ENCODE results near the gene GSDME. TPM values are rescaled to one million over a fixed set of nuclear protein-coding genes. Genes with fewer than 3 reads are reported as not detected.
"Not testable (repeated sequence)": the region's sequence is repeated elsewhere in the genome, so short reads cannot be mapped to it uniquely, and the experiment has no call there.

The GSDME gene
- total and polyA plus RNA-seq, 7 donors, result 1.6 to 11.9 (median 7.1) TPM

GRCh38 chr7:24800073-24800472 is 42.8 kb upstream of the GSDME start:
- H3K27me3 ChIP-seq, result no peaks in the 10 kb centered on the region
- no peaks in the 10 kb centered on the region for H3K36me3 ChIP-seq
- H3K4me3 ChIP-seq, result no peak overlapping the region
- no peak for DNase-seq
- no peak for TF ChIP-seq CTCF (IDR thresholded peaks at IDR 0.05)
- TF ChIP-seq POLR2A (IDR thresholded peaks at IDR 0.05), result no peak
- no peak for TF ChIP-seq POLR2AphosphoS5 (IDR thresholded peaks at IDR 0.05)
- no peak for TF ChIP-seq EP300 (IDR thresholded peaks at IDR 0.05)
- H3K4me1 ChIP-seq, result no peaks in the 10 kb centered on the region
- intact Hi-C loops (cut with DNase I), result no loop called here
- 90 to 97% methylated on average over 6 of the region's 6 CpGs for WGBS, 2 donors
- no peaks in the 10 kb centered on the region for H3K9me3 ChIP-seq
- H3K27ac ChIP-seq, result no peak overlapping the region

DNA sequence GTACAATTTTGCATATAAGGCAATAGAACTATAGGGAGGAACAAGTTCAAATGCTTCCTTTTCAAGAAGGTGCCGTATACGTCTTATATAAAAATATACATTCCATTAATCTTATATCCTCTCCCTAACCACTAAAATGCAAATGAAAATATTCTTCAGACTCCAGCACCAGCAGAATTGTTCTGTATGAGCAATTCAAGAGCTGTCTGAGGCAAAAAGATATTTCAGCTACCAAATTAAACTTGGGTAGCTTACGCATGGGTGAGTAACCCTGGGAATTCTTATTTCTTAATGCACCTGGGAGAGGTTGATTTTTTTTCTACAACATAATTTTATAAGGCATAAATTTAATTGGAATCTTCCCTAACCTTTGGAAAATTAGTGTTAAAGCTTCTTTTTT is 42.2 kb upstream of the GSDME start:
- 94 to 95% methylated on average over 3 of the region's 3 CpGs for WGBS, 2 donors
- Histone ChIP-seq H3K27ac (no peak overlapping the region), H3K36me3 (no peaks in the 10 kb centered on the region), H3K9me3 (no peaks in the 10 kb centered on the region), H3K4me1 (no peaks in the 10 kb centered on the region), H3K27me3 (no peaks in the 10 kb centered on the region), H3K4me3 (no peak overlapping the region)
- intact Hi-C loops (cut with DNase I), result no loop called here
- no peak for DNase-seq
- TF ChIP-seq CTCF (IDR thresholded peaks at IDR 0.05), result no peak
- no peak for TF ChIP-seq EP300 (IDR thresholded peaks at IDR 0.05)
- TF ChIP-seq POLR2A (IDR thresholded peaks at IDR 0.05), result no peak
- no peak for TF ChIP-seq POLR2AphosphoS5 (IDR thresholded peaks at IDR 0.05)

GRCh38 chr7:24798261-24798660 is 41.0 kb upstream of the GSDME start:
- no peaks in the 10 kb centered on the region for H3K27me3 ChIP-seq
- intact Hi-C loops (cut with DNase I), result no loop called here
- H3K36me3 ChIP-seq, result no peaks in the 10 kb centered on the region
- H3K4me3 ChIP-seq, result no peak overlapping the region
- no peak for TF ChIP-seq CTCF (IDR thresholded peaks at IDR 0.05)
- no peak for TF ChIP-seq POLR2A (IDR thresholded peaks at IDR 0.05)
- TF ChIP-seq EP300 (IDR thresholded peaks at IDR 0.05), result no peak
- no peak for TF ChIP-seq POLR2AphosphoS5 (IDR thresholded peaks at IDR 0.05)
- no peaks in the 10 kb centered on the region for H3K9me3 ChIP-seq
- H3K4me1 ChIP-seq, result no peaks in the 10 kb centered on the region
- no peak overlapping the region for H3K27ac ChIP-seq
- 90 to 95% methylated on average over 4 of the region's 4 CpGs for WGBS, 2 donors
- no peak for DNase-seq

- Histone ChIP-seq H3K9me3 (no peaks in the 10 kb centered on the region), H3K4me3 (no peak overlapping the region), H3K36me3 (no peaks in the 10 kb centered on the region), H3K27ac (no peak overlapping the region), H3K4me1 (no peaks in the 10 kb centered on the region), H3K27me3 (no peaks in the 10 kb centered on the region)
- 92 to 98% methylated on average over 4 of the region's 4 CpGs for WGBS, 2 donors
- intact Hi-C loops (cut with DNase I), result no loop called here
- no peak for DNase-seq
- no peak for TF ChIP-seq CTCF (IDR thresholded peaks at IDR 0.05)
- TF ChIP-seq EP300 (IDR thresholded peaks at IDR 0.05), result no peak
- no peak for TF ChIP-seq POLR2AphosphoS5 (IDR thresholded peaks at IDR 0.05)
- no peak for TF ChIP-seq POLR2A (IDR thresholded peaks at IDR 0.05)
These were observed 40.0 kb upstream of the GSDME start for GRCh38 chr7:24797270-24797669.

DNA sequence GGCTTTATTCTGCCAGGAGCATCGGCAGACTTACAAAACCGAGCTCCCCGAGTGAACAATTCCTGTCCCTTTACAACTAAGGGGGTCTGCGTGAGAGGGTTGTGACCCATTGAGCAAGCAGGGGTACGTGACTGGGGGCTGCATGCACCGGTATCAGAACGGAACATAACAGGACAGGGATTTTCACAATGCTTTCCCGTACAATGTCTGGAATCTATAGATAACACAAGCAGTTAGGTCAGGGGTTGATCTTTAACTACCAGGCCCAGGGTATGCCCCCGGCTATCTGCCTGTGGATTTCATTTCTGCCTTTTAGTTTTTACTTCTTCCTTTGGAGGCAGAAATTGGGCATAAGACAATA is 38.1 kb upstream of the GSDME start:
- H3K27ac ChIP-seq, result no peak overlapping the region
- no peak for DNase-seq
- no peaks in the 10 kb centered on the region for H3K9me3 ChIP-seq
- no peaks in the 10 kb centered on the region for H3K4me1 ChIP-seq
- WGBS, 2 donors, result 94 to 97% methylated on average over 9 of the region's 9 CpGs
- TF ChIP-seq POLR2AphosphoS5 (IDR thresholded peaks at IDR 0.05) (no peak), EP300 (IDR thresholded peaks at IDR 0.05) (no peak), POLR2A (IDR thresholded peaks at IDR 0.05) (no peak), CTCF (IDR thresholded peaks at IDR 0.05) (no peak)
- no peak overlapping the region for H3K4me3 ChIP-seq
- H3K36me3 ChIP-seq, result no peaks in the 10 kb centered on the region
- H3K27me3 ChIP-seq, result no peaks in the 10 kb centered on the region
- intact Hi-C loops (cut with DNase I), result no loop called here

GRCh38 chr7:24794751-24795406 is 37.6 kb upstream of the GSDME start:
- DNase-seq; H3K9me3 ChIP-seq; H3K36me3 ChIP-seq; H3K4me1 ChIP-seq; H3K4me3 ChIP-seq; H3K27me3 ChIP-seq; H3K27ac ChIP-seq; intact Hi-C loops (cut with DNase I): not testable (repeated sequence)
- WGBS, 2 donors, result 95 to 96% methylated on average over 22 of the region's 22 CpGs
